H1 (cell line): ENCODE measurements around the gene COL27A1.

Experiments used
- KDM5A ChIP-seq: fragments of 200-600 bp; IDR thresholded peaks from 2 replicates; pipeline ENCODE4 v1.7.1; 2012; ENCODE audit warnings: mild to moderate bottlenecking, low read length, inconsistent platforms, mixed read lengths
- POLR2A ChIP-seq, 2 experiments: IDR thresholded peaks; 1 replicate in 1 of 2; 2 replicates in 1 of 2; pipeline ENCODE4 v1.6.1; 2011; ENCODE audit warnings: low read depth in 2 of 2, low read length in 2 of 2, mild to moderate bottlenecking in 2 of 2; ENCODE audit errors: control extremely low read depth in 1 of 2

DNA sequence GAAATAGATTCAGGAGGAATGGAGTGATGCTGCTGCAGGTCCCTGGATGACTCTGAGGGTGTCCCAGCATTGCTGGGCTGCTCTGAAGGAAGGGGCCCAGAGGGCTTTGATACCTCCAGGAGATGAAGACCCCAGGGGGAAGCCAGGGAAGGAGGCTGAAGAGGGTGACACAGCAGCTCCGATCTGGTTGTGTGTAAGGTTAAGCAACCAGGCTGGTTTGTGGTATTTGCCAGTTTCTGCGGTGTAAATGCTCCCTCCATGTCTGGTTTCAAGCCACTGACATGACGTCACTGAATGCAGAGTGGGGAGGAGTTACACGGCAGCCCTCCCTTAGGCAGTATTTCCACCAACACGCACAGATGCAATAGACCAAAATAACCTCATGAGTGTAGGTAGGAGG is 127.6 kb downstream of the COL27A1 start:
- TF ChIP-seq POLR2A (IDR thresholded peaks at IDR 0.05; ENCODE audit: control extremely low read depth in 1 of 2, low read depth in 2 of 2, low read length in 2 of 2) (no peak), KDM5A (no peak)
